ENCODE results near the gene STT3A.

STT3A gene

GRCh38 chr11:125605417-125605816 is 12.8 kb downstream of the STT3A start:
- TF ChIP-seq CTCF (IDR thresholded peaks at IDR 0.05; ENCODE audit: unreplicated experiment in 3 of 3), result no peak
- Mint-ChIP-seq H3K4me3 (no peak overlapping the region), H3K4me1 (no peaks in the 10 kb centered on the region), H3K27ac (no peak overlapping the region), H3K27me3 (ENCODE audit: low read depth) (no peaks in the 10 kb centered on the region), H3K36me3 (ENCODE audit: low read depth) (peaks cover 64% of the 10 kb centered on the region), H3K9me3 (no peaks in the 10 kb centered on the region)

GRCh38 chr11:125609545-125609944 is 16.9 kb downstream of the STT3A start:
- H3K36me3 Mint-ChIP-seq (ENCODE audit: low read depth), result peaks cover 67% of the 10 kb centered on the region
- no peaks in the 10 kb centered on the region for H3K4me1 Mint-ChIP-seq
- TF ChIP-seq CTCF (IDR thresholded peaks at IDR 0.05; ENCODE audit: unreplicated experiment in 3 of 3), result no peak
- H3K9me3 Mint-ChIP-seq, result no peaks in the 10 kb centered on the region
- H3K27me3 Mint-ChIP-seq (ENCODE audit: low read depth), result no peaks in the 10 kb centered on the region
- no peak overlapping the region for H3K27ac Mint-ChIP-seq
- no peak overlapping the region for H3K4me3 Mint-ChIP-seq

GRCh38 chr11:125618383-125618782 is 25.7 kb downstream of the STT3A start:
- no peaks in the 10 kb centered on the region for H3K4me1 Mint-ChIP-seq
- H3K27ac Mint-ChIP-seq, result no peak overlapping the region
- no peaks in the 10 kb centered on the region for H3K27me3 Mint-ChIP-seq (ENCODE audit: low read depth)
- TF ChIP-seq CTCF (IDR thresholded peaks at IDR 0.05; ENCODE audit: unreplicated experiment in 3 of 3), result no peak
- no peaks in the 10 kb centered on the region for H3K9me3 Mint-ChIP-seq
- peaks cover 76% of the 10 kb centered on the region for H3K36me3 Mint-ChIP-seq (ENCODE audit: low read depth)
- H3K4me3 Mint-ChIP-seq, result no peak overlapping the region

GRCh38 chr11:125621995-125622394 is 29.3 kb downstream of the STT3A start:
- peaks cover 12% of the 10 kb centered on the region for H3K4me1 Mint-ChIP-seq
- H3K4me3 Mint-ChIP-seq, result peak overlapping the region in 1 of 3 experiments; percentile 45
- H3K27me3 Mint-ChIP-seq (ENCODE audit: low read depth), result no peaks in the 10 kb centered on the region
- H3K27ac Mint-ChIP-seq, result peak overlapping the region in 1 of 3 experiments; percentile 13
- peaks cover 48% of the 10 kb centered on the region for H3K36me3 Mint-ChIP-seq (ENCODE audit: low read depth)
- no peaks in the 10 kb centered on the region for H3K9me3 Mint-ChIP-seq
- TF ChIP-seq CTCF (IDR thresholded peaks at IDR 0.05; ENCODE audit: unreplicated experiment in 3 of 3), result no peak

GRCh38 chr11:125623064-125623463 is 30.4 kb downstream of the STT3A start:
- peak overlapping the region in 2 of 3 experiments; percentile 24 to 46 for H3K4me3 Mint-ChIP-seq
- no peaks in the 10 kb centered on the region for H3K27me3 Mint-ChIP-seq (ENCODE audit: low read depth)
- peaks cover 50% of the 10 kb centered on the region for H3K36me3 Mint-ChIP-seq (ENCODE audit: low read depth)
- H3K27ac Mint-ChIP-seq, result peak overlapping the region in 1 of 3 experiments; percentile 54
- H3K9me3 Mint-ChIP-seq, result no peaks in the 10 kb centered on the region
- H3K4me1 Mint-ChIP-seq, result peaks cover 20% of the 10 kb centered on the region
- no peak for TF ChIP-seq CTCF (IDR thresholded peaks at IDR 0.05; ENCODE audit: unreplicated experiment in 3 of 3)

GRCh38 chr11:125624756-125625213 is 32.1 kb downstream of the STT3A start, which contains the start of gene CHEK1:
Gene CHEK1 (plus strand): TSS chr11:125625163. CDS start chr11:125626769, 1,606 bp downstream.
- TF ChIP-seq CTCF (IDR thresholded peaks at IDR 0.05; ENCODE audit: unreplicated experiment in 3 of 3), result no peak
- Mint-ChIP-seq H3K9me3 (no peaks in the 10 kb centered on the region), H3K4me3 (peak within 1 kb of the TSS; percentile 92 to 95 (median 94)), H3K36me3 (ENCODE audit: low read depth) (peaks cover 33% of the 10 kb centered on the region), H3K4me1 (peaks cover 20% of the 10 kb centered on the region), H3K27ac (peak within 1 kb of the TSS; percentile 92 to 96 (median 95)), H3K27me3 (ENCODE audit: low read depth) (no peaks in the 10 kb centered on the region)

All from nephron (organoid).